ENCODE measurements around the gene CSTPP1.
"Not testable (repeated sequence)": the region's sequence is repeated elsewhere in the genome, so short reads cannot be mapped to it uniquely, and the experiment has no call there.

CSTPP1 gene

DNA sequence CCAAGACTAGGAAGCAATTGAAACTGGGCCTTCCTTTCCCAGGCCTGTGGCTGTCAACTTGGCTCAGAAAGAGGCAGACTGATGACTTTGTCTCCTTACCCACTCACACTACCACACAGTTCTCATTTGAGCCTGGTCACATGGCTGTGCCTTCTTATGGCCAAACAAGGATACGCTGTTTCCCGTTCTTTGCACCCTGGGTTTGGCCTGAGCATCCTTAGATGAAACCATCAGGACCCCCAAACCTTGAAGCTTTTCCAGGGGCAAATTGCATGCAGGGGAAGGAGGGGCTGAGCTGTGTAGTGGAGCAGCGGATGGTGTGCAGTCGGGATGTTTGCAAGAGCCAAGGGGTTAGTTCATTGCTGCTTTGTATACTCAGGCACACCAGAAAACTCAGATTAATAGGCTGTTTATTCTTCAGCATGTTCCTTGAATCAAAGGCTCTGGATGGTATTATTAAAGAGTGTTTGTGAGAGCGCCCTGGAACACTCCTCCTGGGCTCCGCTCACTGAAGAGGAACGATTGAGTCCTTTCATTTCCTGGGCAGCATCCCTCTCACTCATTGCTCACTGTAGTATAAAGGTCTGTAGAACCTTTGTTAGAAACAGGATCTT, 170.3 kb downstream of the CSTPP1 start:
- DNase-seq = no peak

- no peak for DNase-seq
Observed at GRCh38 chr11:47107744-47108143, 171.2 kb downstream of the CSTPP1 start.

GRCh38 chr11:47108214-47108613, 171.7 kb downstream of the CSTPP1 start:
- no peak for DNase-seq

DNA sequence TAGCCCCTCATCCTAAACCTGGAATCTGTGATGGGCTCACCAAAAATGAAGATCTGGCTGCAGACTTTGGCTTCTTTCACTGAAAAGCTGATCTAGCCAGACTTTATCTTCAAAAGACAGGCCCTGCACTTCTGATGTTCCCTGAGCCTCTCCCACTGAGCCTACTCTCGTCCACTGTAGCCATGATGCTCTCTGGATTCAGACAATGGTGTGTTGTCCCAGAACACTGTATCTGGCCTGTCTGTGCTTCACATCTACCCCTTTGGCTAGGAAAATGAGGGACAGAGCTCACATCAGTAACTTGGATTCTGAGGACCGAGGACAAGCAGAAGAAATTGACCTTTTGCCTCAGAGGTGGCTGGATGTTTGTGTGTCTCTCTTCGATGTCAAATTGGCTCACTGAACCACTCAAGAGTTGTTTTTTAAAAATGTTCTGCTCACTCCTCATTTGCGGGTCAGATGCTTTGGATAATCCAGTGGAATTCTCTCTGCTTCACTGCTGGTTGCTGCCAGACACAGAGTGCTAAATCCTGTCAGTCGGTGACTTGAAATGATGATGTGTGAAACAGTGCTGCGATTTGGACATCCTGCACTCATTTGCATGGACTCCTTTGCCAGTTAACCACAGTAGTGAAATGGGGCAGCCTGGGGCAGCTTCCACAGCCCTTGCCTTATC, 172.6 kb downstream of the CSTPP1 start:
- no peak for DNase-seq

DNA sequence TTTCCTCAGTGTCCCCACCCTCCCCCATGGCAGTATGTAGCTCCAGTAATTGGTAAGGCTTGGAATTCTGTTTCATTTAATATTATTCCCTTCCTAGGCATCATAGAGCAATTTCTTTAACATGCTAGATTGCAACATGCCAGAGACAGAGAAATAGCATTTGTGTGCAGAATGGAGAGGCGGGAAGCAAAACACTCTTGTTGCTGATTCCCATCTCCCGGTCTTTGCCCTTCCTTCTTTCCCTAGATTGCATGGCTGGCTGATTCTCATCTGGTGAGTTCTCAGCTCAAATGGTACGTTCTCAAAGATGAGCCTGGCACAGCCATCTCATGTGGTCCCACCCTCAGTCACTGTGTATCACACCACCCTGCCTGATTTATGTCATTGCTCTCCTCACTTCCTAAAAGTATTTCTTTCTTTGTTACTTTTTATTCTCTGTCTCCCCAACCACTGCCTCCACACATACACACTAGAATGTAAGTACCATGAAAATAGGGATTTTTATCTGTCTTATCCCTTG, 173.2 kb downstream of the CSTPP1 start:
- no peak for DNase-seq

GRCh38 chr11:47111318-47111804, 174.8 kb downstream of the CSTPP1 start:
- no peak for DNase-seq

GRCh38 chr11:47112941-47113340, 176.4 kb downstream of the CSTPP1 start:
- DNase-seq = not testable (repeated sequence)

GRCh38 chr11:47118958-47119688, 182.6 kb downstream of the CSTPP1 start:
- DNase-seq = not testable (repeated sequence)

DNA sequence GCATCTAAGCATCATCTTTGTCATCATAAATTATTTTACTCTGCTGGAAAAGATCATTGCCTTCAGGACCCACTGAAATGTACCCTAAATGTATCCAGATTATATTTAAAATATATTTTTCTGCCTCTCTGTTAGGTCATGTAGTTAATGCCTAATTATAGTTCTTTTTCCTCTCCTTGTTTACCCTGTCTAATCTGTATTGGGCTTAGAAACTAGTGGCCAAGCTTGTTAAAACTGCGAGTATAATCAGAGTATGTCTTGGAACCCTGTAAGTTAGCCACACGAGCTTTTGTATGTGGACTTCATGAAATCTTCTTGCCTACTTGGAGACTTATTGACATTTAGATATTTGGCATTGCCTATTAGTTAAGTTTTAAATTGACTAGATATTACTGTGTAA, 184.5 kb downstream of the CSTPP1 start:
- DNase-seq = no peak

DNA sequence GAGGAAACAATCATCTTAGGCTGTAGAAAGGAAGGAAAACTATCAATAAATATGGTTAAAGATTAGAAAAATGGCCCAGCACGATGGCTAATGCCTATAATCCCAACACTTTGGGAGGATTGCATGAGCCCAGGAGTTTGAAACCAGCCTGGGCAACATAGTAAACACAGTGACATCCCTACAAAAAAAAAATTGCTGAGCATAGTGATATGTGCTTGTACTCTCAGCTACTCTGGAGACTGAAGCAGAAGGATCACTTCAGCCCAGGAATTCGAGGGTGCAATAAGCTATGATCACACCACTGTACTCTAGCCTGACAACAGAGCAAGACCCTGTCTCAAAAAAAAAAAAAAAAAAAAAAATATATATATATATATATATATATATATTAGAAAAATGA, 185.2 kb downstream of the CSTPP1 start:
- DNase-seq = no peak

GRCh38 chr11:47123094-47123493, 186.5 kb downstream of the CSTPP1 start:
- no peak for DNase-seq

- DNase-seq = no peak
Observed at GRCh38 chr11:47124675-47125074, 188.1 kb downstream of the CSTPP1 start.

DNA sequence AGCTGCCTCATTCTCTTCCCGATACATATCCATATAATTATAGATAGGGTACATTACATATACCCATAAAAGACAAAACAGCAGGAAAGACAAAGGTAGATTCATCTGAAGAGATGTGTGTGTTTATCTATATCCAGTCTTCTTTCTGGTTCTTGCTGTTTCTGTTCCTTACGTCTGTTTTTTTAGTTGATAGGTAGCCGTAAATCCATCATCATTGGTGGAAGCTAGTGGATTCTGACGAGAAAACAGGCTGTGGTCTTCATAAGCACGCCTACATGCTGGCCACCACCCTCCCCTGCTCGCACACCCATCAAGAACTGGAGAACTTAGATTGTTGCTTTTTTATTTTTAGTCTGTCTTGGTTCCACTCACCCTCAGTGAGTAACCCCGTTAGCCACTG, 188.5 kb downstream of the CSTPP1 start:
- no peak for DNase-seq

DNA sequence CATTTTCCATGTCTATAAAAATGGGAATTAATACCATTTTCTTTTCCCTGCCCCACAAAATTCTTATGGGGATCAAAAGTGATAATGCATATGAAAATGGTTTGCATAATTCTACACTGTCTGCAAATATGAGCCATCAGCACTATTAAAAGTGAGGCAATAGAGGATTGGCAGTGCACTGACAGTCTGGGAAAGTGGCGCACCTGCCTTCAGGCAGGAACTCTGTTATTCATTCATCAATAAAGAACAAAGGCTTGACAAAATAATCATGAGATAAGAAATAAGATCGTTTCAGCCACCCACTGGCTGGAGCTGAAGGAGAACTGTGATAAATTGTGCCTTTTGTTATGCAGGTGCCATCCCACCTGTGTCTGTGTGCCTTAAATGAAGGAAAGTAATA, 190.7 kb downstream of the CSTPP1 start:
- DNase-seq = no peak

- no peak for DNase-seq
Observed at GRCh38 chr11:47130543-47130942, 194.0 kb downstream of the CSTPP1 start.

- DNase-seq = no peak
Observed at GRCh38 chr11:47131136-47131535, 194.6 kb downstream of the CSTPP1 start.

- no peak for DNase-seq
Observed at GRCh38 chr11:47132490-47132889, 195.9 kb downstream of the CSTPP1 start.

GRCh38 chr11:47132981-47133380, 196.4 kb downstream of the CSTPP1 start:
- DNase-seq = no peak

GRCh38 chr11:47136327-47136726, 199.8 kb downstream of the CSTPP1 start:
- no peak for DNase-seq

GRCh38 chr11:47136921-47137320, 200.4 kb downstream of the CSTPP1 start:
- no peak for DNase-seq

GRCh38 chr11:47137476-47137875, 200.9 kb downstream of the CSTPP1 start:
- DNase-seq = no peak

DNA sequence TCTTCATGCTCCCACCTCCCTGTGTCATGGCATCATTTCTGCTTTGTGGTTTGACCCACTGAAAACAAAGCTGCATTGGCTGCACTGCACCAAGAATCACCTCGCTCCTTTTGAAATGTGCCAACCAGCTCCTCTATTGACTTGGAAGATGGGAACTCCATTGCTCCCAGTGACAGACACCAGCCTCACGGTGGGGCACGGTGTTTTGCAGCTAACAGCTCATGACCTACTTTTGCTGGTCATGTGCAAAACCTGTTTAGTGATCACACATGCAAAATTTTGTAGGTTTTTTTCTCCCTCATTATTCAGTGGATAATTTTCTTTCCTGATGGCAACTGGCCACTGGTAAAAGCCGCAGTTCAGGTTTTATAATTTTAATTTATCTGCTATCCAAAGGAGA, 203.3 kb downstream of the CSTPP1 start:
- no peak for DNase-seq

- no peak for DNase-seq
Observed at GRCh38 chr11:47143322-47143721, 206.8 kb downstream of the CSTPP1 start.

- DNase-seq = no peak
Observed at GRCh38 chr11:47144541-47144940, 208.0 kb downstream of the CSTPP1 start.
